HepG2 (cell line): Measurements from ENCODE around the gene CGNL1. TPM values are rescaled to one million over a fixed set of nuclear protein-coding genes. Genes with fewer than 3 reads are reported as not detected.

Experiments
- ATAC-seq: fragments of 200-7000 bp; cut with Tn5 transposase; 3 replicates; pipeline ENCODE4 v1.9.1; 2020; ENCODE audit warnings: mild to moderate bottlenecking, moderate library complexity
- BruUV-seq: library from RNA; stranded (reverse); fragments of 400-500 nt; replicated peaks from 2 replicates; lab custom pipeline; 2021; lab: Mats Ljungman, UMichigan
- CTCF ChIA-PET: fragments of 300-600 bp; formaldehyde crosslinking; extraction: SDS; loops from one replicate; lab custom pipeline; 2021; ENCODE audit warnings: low total read pairs, inconsistent platforms, low intra/inter-chr PET ratio; lab: Yijun Ruan, JAX
- POLR2A ChIA-PET: fragments of 350-600 bp; sonication (Branson Sonifier 250); formaldehyde crosslinking; loops from one replicate; lab custom pipeline; 2020; ENCODE audit warnings: antibody characterized with exemption, inconsistent platforms; lab: Yijun Ruan, JAX
- DNase-seq: peaks from one replicate; pipeline ENCODE4 v3.0.0-alpha.2; 2015; ENCODE audit warnings: low spot score
- FAIRE-seq: peaks from 3 replicates; lab custom pipeline; 2011; peaks lifted over from hg19 to GRCh38; lab: Jason Lieb, UNC
- H2AFZ ChIP-seq: one replicate; pipeline ENCODE4 v1.6.1; 2011; ENCODE audit warnings: low read length, inconsistent platforms
- H3K27ac ChIP-seq: fragments of 300-600 bp; 3 replicates; pipeline ENCODE4 v1.8.0; 2011; ENCODE audit warnings: mixed run types, mild to moderate bottlenecking, mixed read lengths, low read length, inconsistent platforms; ENCODE audit not compliant: insufficient read depth; ENCODE audit errors: extremely low read length
- H3K27me3 ChIP-seq, 2 experiments: fragments of 200-600 bp in 1 of 2; 2 replicates in 1 of 2; 3 replicates in 1 of 2; pipeline versions ENCODE4 v1.6.0 to v1.8.0; 2011; ENCODE audit warnings: low read length in 2 of 2, mild to moderate bottlenecking in 2 of 2, moderate library complexity in 2 of 2, inconsistent platforms in 1 of 2; ENCODE audit not compliant: insufficient read depth in 2 of 2, control insufficient read depth in 1 of 2
- H3K36me3 ChIP-seq, 2 experiments: fragments of 200-600 bp in 1 of 2; replicated peaks in 1 of 2; 2 replicates in 1 of 2; 3 replicates in 1 of 2; pipeline versions ENCODE4 v1.5.1 to v1.8.0; 2011; ENCODE audit warnings: low read length in 2 of 2, inconsistent platforms in 1 of 2; ENCODE audit not compliant: insufficient read depth in 2 of 2, control insufficient read depth in 1 of 2
- H3K4me1 ChIP-seq: 2 replicates; pipeline ENCODE4 v1.5.1; 2012; ENCODE audit warnings: low read length, inconsistent platforms; ENCODE audit not compliant: insufficient read depth
- H3K4me2 ChIP-seq: 2 replicates; pipeline ENCODE4 v1.6.0; 2011; ENCODE audit warnings: low read depth, low read length, inconsistent platforms
- H3K4me3 ChIP-seq, 3 experiments: fragments of 200-600 bp in 1 of 3; sonication (generic), shearing (Covaris generic) in 1 of 3; replicated peaks in 1 of 3; 2 replicates each; pipeline ENCODE4 v1.5.1; 2011 to 2016; ENCODE audit warnings: low read length in 3 of 3, inconsistent platforms in 2 of 3, low read depth in 2 of 3, mild to moderate bottlenecking in 2 of 3, control low read depth in 1 of 3, mixed read lengths in 1 of 3; ENCODE audit not compliant: insufficient read depth in 1 of 3
- H3K79me2 ChIP-seq: one replicate; pipeline ENCODE4 v1.6.1; 2011; ENCODE audit warnings: low read length, inconsistent platforms; ENCODE audit not compliant: insufficient read depth
- H3K9ac ChIP-seq: 2 replicates; pipeline ENCODE4 v1.6.0; 2011; ENCODE audit warnings: mild to moderate bottlenecking, low read depth, low read length, inconsistent platforms; ENCODE audit not compliant: insufficient read depth
- H3K9me3 ChIP-seq: 2 replicates; pipeline ENCODE4 v1.5.1; 2012; ENCODE audit warnings: mild to moderate bottlenecking, low read length
- H4K20me1 ChIP-seq: 2 replicates; pipeline ENCODE4 v1.6.0; 2011; ENCODE audit warnings: inconsistent platforms, mild to moderate bottlenecking, low read length, moderate library complexity; ENCODE audit not compliant: insufficient read depth
- CREM ChIP-seq, 2 experiments: sonication (generic) in 1 of 2; formaldehyde crosslinking in 1 of 2; IDR thresholded peaks; 2 replicates each; pipeline versions ENCODE4 v1.4.0 to v1.6.1; 2016 to 2020; ENCODE audit warnings: antibody characterized with exemption in 1 of 2, mild to moderate bottlenecking in 1 of 2, missing genetic modification reagents in 1 of 2
- GATA4 ChIP-seq: sonication (generic); IDR thresholded peaks from 2 replicates; pipeline ENCODE4 v1.6.1; 2016; ENCODE audit warnings: antibody characterized with exemption, low read depth, borderline replicate concordance
- MED13 ChIP-seq: sonication (generic); formaldehyde crosslinking; IDR thresholded peaks from 2 replicates; pipeline ENCODE4 v1.5.0; 2020; ENCODE audit warnings: missing genetic modification reagents
- MTA1 ChIP-seq: sonication (generic); formaldehyde crosslinking; IDR thresholded peaks from 2 replicates; pipeline ENCODE4 v1.4.0; 2020; ENCODE audit warnings: missing genetic modification reagents, mild to moderate bottlenecking, borderline replicate concordance
- NFYB ChIP-seq: sonication (generic); formaldehyde crosslinking; IDR thresholded peaks from 2 replicates; pipeline ENCODE4 v1.4.0; 2020; ENCODE audit warnings: missing genetic modification reagents
- PAWR ChIP-seq: sonication (generic); formaldehyde crosslinking; IDR thresholded peaks from 2 replicates; pipeline ENCODE4 v1.4.0; 2020; ENCODE audit warnings: missing genetic modification reagents, mild to moderate bottlenecking, borderline replicate concordance
- RAD21 ChIP-seq: fragments of 450-650 bp; formaldehyde crosslinking; IDR thresholded peaks from 2 replicates; pipeline ENCODE4 v1.5.0; 2020; ENCODE audit warnings: mild to moderate bottlenecking
- RXRB ChIP-seq: IDR thresholded peaks from 2 replicates; pipeline ENCODE4 v1.6.1; 2016; ENCODE audit warnings: borderline replicate concordance, missing genetic modification reagents, missing compliant biosample characterization
- SIN3B ChIP-seq: fragments of 150-350 bp; IDR thresholded peaks from 2 replicates; pipeline ENCODE4 v1.6.1; 2014; ENCODE audit warnings: low read length
- ZBTB1 ChIP-seq: sonication (generic); formaldehyde crosslinking; IDR thresholded peaks from 2 replicates; pipeline ENCODE4 v1.4.0; 2020; ENCODE audit warnings: missing genetic modification reagents, borderline replicate concordance
- ZFP62 ChIP-seq: sonication (generic); formaldehyde crosslinking; IDR thresholded peaks from 2 replicates; pipeline ENCODE4 v1.4.0; 2020; ENCODE audit warnings: missing genetic modification reagents
- ZNF746 ChIP-seq: sonication (generic); formaldehyde crosslinking; IDR thresholded peaks from 2 replicates; pipeline ENCODE4 v1.8.0; 2022; ENCODE audit warnings: mild to moderate bottlenecking, missing genetic modification reagents
- ZSCAN22 ChIP-seq: sonication (generic); formaldehyde crosslinking; IDR thresholded peaks from 2 replicates; pipeline ENCODE4 v1.4.0; 2020; ENCODE audit warnings: mild to moderate bottlenecking, missing genetic modification reagents
- in situ Hi-C: cut with HindIII; loops from 2 replicates; pipeline ENCODE4 v1.10.0; 2017; ENCODE audit warnings: low pct_unique_long_range_greater_than_20kb; ENCODE audit not compliant: extremely low pct_ligation_motif_present
- intact Hi-C: fragments of 100-400 bp; cut with micrococcal nuclease; formaldehyde crosslinking; loops from one replicate; pipeline ENCODE4 v1.10.0; 2022; ENCODE audit not compliant: unreplicated experiment
- polyA plus RNA-seq, 8 experiments: library from polyadenylated mRNA; depleted of rRNA in 3 of 8; stranded (reverse) in 7 of 8; unstranded in 1 of 8; fragments of >200 nt; fragmentation: Illumina TruSeq in 4 of 8; extraction: Trizol in 4 of 8; gene quantifications; 2 replicates each; pipeline versions ENCODE4 v1.2.1 to v1.2.3, GENCODE V29; 2011 to 2016; ENCODE audit warnings: low read depth in 4 of 8, missing spikeins in 1 of 8, mixed read lengths in 1 of 8; ENCODE audit not compliant: insufficient read depth in 1 of 8
- total RNA-seq, 5 experiments: library from RNA; depleted of rRNA; stranded (reverse); fragments of >200 nt; fragmentation: Illumina TruSeq; extraction: Trizol; gene quantifications; 2 replicates each; pipeline ENCODE4 v1.2.3, GENCODE V29; 2016; ENCODE audit warnings: low read depth in 1 of 5

Gene CGNL1
- total and polyA plus RNA-seq, 2 of the 13 experiments (the other 11 are each of a cell fraction or from before 2014, with no cell fraction given) = 5.6 to 15.6 TPM

GRCh38 chr15:57451555-57451954 is 75.2 kb downstream of the CGNL1 start:
- Histone ChIP-seq H3K4me2 (no peak overlapping the region), H3K9me3 (no peaks in the 10 kb centered on the region), H2AFZ (no peak overlapping the region), H3K27ac (no peak overlapping the region), H3K4me1 (no peaks in the 10 kb centered on the region), H3K79me2 (no peaks in the 10 kb centered on the region), H3K36me3 (peaks cover 1 to 31% of the 10 kb centered on the region in 2 experiments; a peak in 4 of 5 replicates), H4K20me1 (no peaks in the 10 kb centered on the region), H3K27me3 (no peaks in the 10 kb centered on the region), H3K9ac (no peak overlapping the region), H3K4me3 (no peak overlapping the region)
- no peak for DNase-seq
- FAIRE-seq = no peak
- intact Hi-C loops = no loop called here
- no peak for ATAC-seq
- POLR2A ChIA-PET = no interaction called here
- no peak for TF ChIP-seq MED13 (CRISPR knock-in tag)
- no peak for TF ChIP-seq ZNF746 (CRISPR knock-in tag)
- TF ChIP-seq ZSCAN22 (CRISPR knock-in tag) = no peak
- TF ChIP-seq CREM (IDR thresholded peaks at IDR 0.05) = no peak
- no peak for TF ChIP-seq CREM (CRISPR knock-in tag; IDR thresholded peaks at IDR 0.05)
- TF ChIP-seq MTA1 (CRISPR knock-in tag) = no peak
- TF ChIP-seq SIN3B = no peak
- no peak for TF ChIP-seq ZFP62 (CRISPR knock-in tag)
- no peak for TF ChIP-seq PAWR
- TF ChIP-seq RXRB (CRISPR knock-in tag) = no peak
- no peak for TF ChIP-seq NFYB
- TF ChIP-seq GATA4 = no peak
- no peak for TF ChIP-seq RAD21 (CRISPR knock-in tag)
- TF ChIP-seq ZBTB1 (CRISPR knock-in tag) = no peak
- in situ Hi-C loops = no loop called here
- BruUV-seq = no TSS peak
- CTCF ChIA-PET = no interaction called here
